GM12891 (cell line): ENCODE measurements around the gene MBD5.

ENCODE experiments used
- POLR2A ChIP-seq: IDR thresholded peaks from 2 replicates; pipeline ENCODE4 v1.6.1; 2011; ENCODE audit warnings: low read depth, low read length, control low read depth
- TAF1 ChIP-seq: IDR thresholded peaks from 2 replicates; pipeline ENCODE4 v1.6.1; 2011; ENCODE audit warnings: low read depth, low read length, control low read depth

DNA sequence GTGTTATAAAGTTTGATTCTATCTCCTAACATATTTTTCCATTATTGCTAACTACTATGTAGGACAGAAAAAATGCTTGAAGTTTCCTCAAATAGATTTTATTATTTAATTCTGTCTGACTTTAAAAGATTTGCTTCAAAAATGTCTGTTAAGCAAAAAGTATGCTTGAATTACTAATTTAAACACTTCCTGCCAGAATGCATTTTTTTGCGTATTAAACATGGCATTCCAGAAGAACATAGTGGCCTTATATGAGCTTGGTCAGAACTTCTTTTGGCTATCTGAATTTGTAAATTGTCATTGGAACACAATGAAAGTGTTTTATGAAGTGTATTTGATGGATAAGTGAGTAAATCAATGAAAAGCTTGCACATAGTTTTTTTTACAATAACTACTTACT is 37.8 kb downstream of the MBD5 start:
- TF ChIP-seq TAF1 (no peak), POLR2A (no peak)
